HepG2 (cell line): ENCODE results near the gene ZSWIM2. TPM values are rescaled to one million over a fixed set of nuclear protein-coding genes. Genes with fewer than 3 reads are reported as not detected.
A peak's percentile ranks its signal among the peaks of the same experiment; 100 is the strongest.

Experiments
- ATAC-seq: fragments of 200-7000 bp; cut with Tn5 transposase; 3 replicates; pipeline ENCODE4 v1.9.1; 2020; ENCODE audit warnings: mild to moderate bottlenecking, moderate library complexity
- BruUV-seq: library from RNA; stranded (reverse); fragments of 400-500 nt; replicated peaks from 2 replicates; lab custom pipeline; 2021; lab: Mats Ljungman, UMichigan
- CTCF ChIA-PET: fragments of 300-600 bp; formaldehyde crosslinking; extraction: SDS; loops from one replicate; lab custom pipeline; 2021; ENCODE audit warnings: low total read pairs, inconsistent platforms, low intra/inter-chr PET ratio; lab: Yijun Ruan, JAX
- POLR2A ChIA-PET: fragments of 350-600 bp; sonication (Branson Sonifier 250); formaldehyde crosslinking; loops from one replicate; lab custom pipeline; 2020; ENCODE audit warnings: antibody characterized with exemption, inconsistent platforms; lab: Yijun Ruan, JAX
- DNase-seq: peaks from one replicate; pipeline ENCODE4 v3.0.0-alpha.2; 2015; ENCODE audit warnings: low spot score
- FAIRE-seq: peaks from 3 replicates; lab custom pipeline; 2011; peaks lifted over from hg19 to GRCh38; lab: Jason Lieb, UNC
- H2AFZ ChIP-seq: one replicate; pipeline ENCODE4 v1.6.1; 2011; ENCODE audit warnings: low read length, inconsistent platforms
- H3K27ac ChIP-seq: fragments of 300-600 bp; 3 replicates; pipeline ENCODE4 v1.8.0; 2011; ENCODE audit warnings: mixed run types, mild to moderate bottlenecking, mixed read lengths, low read length, inconsistent platforms; ENCODE audit not compliant: insufficient read depth; ENCODE audit errors: extremely low read length
- H3K27me3 ChIP-seq, 2 experiments: fragments of 200-600 bp in 1 of 2; 2 replicates in 1 of 2; 3 replicates in 1 of 2; pipeline versions ENCODE4 v1.6.0 to v1.8.0; 2011; ENCODE audit warnings: low read length in 2 of 2, mild to moderate bottlenecking in 2 of 2, moderate library complexity in 2 of 2, inconsistent platforms in 1 of 2; ENCODE audit not compliant: insufficient read depth in 2 of 2, control insufficient read depth in 1 of 2
- H3K36me3 ChIP-seq, 2 experiments: fragments of 200-600 bp in 1 of 2; replicated peaks in 1 of 2; 2 replicates in 1 of 2; 3 replicates in 1 of 2; pipeline versions ENCODE4 v1.5.1 to v1.8.0; 2011; ENCODE audit warnings: low read length in 2 of 2, inconsistent platforms in 1 of 2; ENCODE audit not compliant: insufficient read depth in 2 of 2, control insufficient read depth in 1 of 2
- H3K4me1 ChIP-seq: 2 replicates; pipeline ENCODE4 v1.5.1; 2012; ENCODE audit warnings: low read length, inconsistent platforms; ENCODE audit not compliant: insufficient read depth
- H3K4me2 ChIP-seq: 2 replicates; pipeline ENCODE4 v1.6.0; 2011; ENCODE audit warnings: low read depth, low read length, inconsistent platforms
- H3K4me3 ChIP-seq, 3 experiments: fragments of 200-600 bp in 1 of 3; sonication (generic), shearing (Covaris generic) in 1 of 3; replicated peaks in 1 of 3; 2 replicates each; pipeline ENCODE4 v1.5.1; 2011 to 2016; ENCODE audit warnings: low read length in 3 of 3, inconsistent platforms in 2 of 3, low read depth in 2 of 3, mild to moderate bottlenecking in 2 of 3, control low read depth in 1 of 3, mixed read lengths in 1 of 3; ENCODE audit not compliant: insufficient read depth in 1 of 3
- H3K79me2 ChIP-seq: one replicate; pipeline ENCODE4 v1.6.1; 2011; ENCODE audit warnings: low read length, inconsistent platforms; ENCODE audit not compliant: insufficient read depth
- H3K9ac ChIP-seq: 2 replicates; pipeline ENCODE4 v1.6.0; 2011; ENCODE audit warnings: mild to moderate bottlenecking, low read depth, low read length, inconsistent platforms; ENCODE audit not compliant: insufficient read depth
- H3K9me3 ChIP-seq: 2 replicates; pipeline ENCODE4 v1.5.1; 2012; ENCODE audit warnings: mild to moderate bottlenecking, low read length
- H4K20me1 ChIP-seq: 2 replicates; pipeline ENCODE4 v1.6.0; 2011; ENCODE audit warnings: inconsistent platforms, mild to moderate bottlenecking, low read length, moderate library complexity; ENCODE audit not compliant: insufficient read depth
- CBFB ChIP-seq: sonication (generic); formaldehyde crosslinking; IDR thresholded peaks from 2 replicates; pipeline ENCODE4 v1.4.0; 2020; ENCODE audit warnings: missing genetic modification reagents
- CEBPB ChIP-seq: IDR thresholded peaks from 2 replicates; pipeline ENCODE4 v1.6.1; 2011; ENCODE audit warnings: low read depth, low read length, improper control_type of control experiment, borderline replicate concordance
- PTBP1 ChIP-seq: fragments of 200-400 bp; formaldehyde crosslinking; IDR thresholded peaks from 2 replicates; pipeline ENCODE4 v1.6.1; 2018; ENCODE audit warnings: low read length, low read depth; ENCODE audit not compliant: poor library complexity, severe bottlenecking
- REL ChIP-seq: sonication (generic); formaldehyde crosslinking; conservative IDR thresholded peaks from 2 replicates; pipeline ENCODE4 v1.8.0; 2022; ENCODE audit warnings: mild to moderate bottlenecking, missing genetic modification reagents, moderate library complexity
- RXRA ChIP-seq: sonication (generic); formaldehyde crosslinking; IDR thresholded peaks from 2 replicates; pipeline ENCODE4 v1.5.1; 2020; ENCODE audit warnings: missing genetic modification reagents
- SMC3 ChIP-seq: IDR thresholded peaks from 2 replicates; pipeline ENCODE4 v1.6.1; 2011; ENCODE audit warnings: low read length, improper control_type of control experiment
- TBL1XR1 ChIP-seq: fragments of 150-350 bp; IDR thresholded peaks from 2 replicates; pipeline ENCODE4 v1.6.1; 2014; ENCODE audit warnings: borderline replicate concordance, low read length; ENCODE audit not compliant: partially characterized antibody
- ZNF263 ChIP-seq: sonication (generic); formaldehyde crosslinking; IDR thresholded peaks from 2 replicates; pipeline ENCODE4 v1.4.0; 2020; ENCODE audit warnings: missing genetic modification reagents
- ZNF350 ChIP-seq: sonication (generic); formaldehyde crosslinking; IDR thresholded peaks from 2 replicates; pipeline ENCODE4 v1.4.0; 2020; ENCODE audit warnings: mild to moderate bottlenecking, low read depth, missing genetic modification reagents, borderline replicate concordance
- WGBS: methylation state at CpG from one replicate; pipeline ENCODE4 v1.1.6; 2017; ENCODE audit warnings: low lambda C conversion rate; 5-methylcytosine and 5-hydroxymethylcytosine counted together
- in situ Hi-C: cut with HindIII; loops from 2 replicates; pipeline ENCODE4 v1.10.0; 2017; ENCODE audit warnings: low pct_unique_long_range_greater_than_20kb; ENCODE audit not compliant: extremely low pct_ligation_motif_present
- intact Hi-C: fragments of 100-400 bp; cut with micrococcal nuclease; formaldehyde crosslinking; loops from one replicate; pipeline ENCODE4 v1.10.0; 2022; ENCODE audit not compliant: unreplicated experiment
- polyA plus RNA-seq, 8 experiments: library from polyadenylated mRNA; depleted of rRNA in 3 of 8; stranded (reverse) in 7 of 8; unstranded in 1 of 8; fragments of >200 nt; fragmentation: Illumina TruSeq in 4 of 8; extraction: Trizol in 4 of 8; gene quantifications; 2 replicates each; pipeline versions ENCODE4 v1.2.1 to v1.2.3, GENCODE V29; 2011 to 2016; ENCODE audit warnings: low read depth in 4 of 8, missing spikeins in 1 of 8, mixed read lengths in 1 of 8; ENCODE audit not compliant: insufficient read depth in 1 of 8
- total RNA-seq, 5 experiments: library from RNA; depleted of rRNA; stranded (reverse); fragments of >200 nt; fragmentation: Illumina TruSeq; extraction: Trizol; gene quantifications; 2 replicates each; pipeline ENCODE4 v1.2.3, GENCODE V29; 2016; ENCODE audit warnings: low read depth in 1 of 5

The ZSWIM2 gene
- total and polyA plus RNA-seq, 2 of the 13 experiments (the other 11 are each of a cell fraction or from before 2014, with no cell fraction given), result not detected

- Histone ChIP-seq H3K9ac (no peak overlapping the region), H3K4me2 (no peak overlapping the region), H2AFZ (no peak overlapping the region), H3K4me3 (no peak overlapping the region), H3K9me3 (no peaks in the 10 kb centered on the region), H3K27me3 (no peaks in the 10 kb centered on the region; a peak in 1 of 5 replicates), H4K20me1 (no peaks in the 10 kb centered on the region), H3K4me1 (no peaks in the 10 kb centered on the region), H3K27ac (no peak overlapping the region), H3K36me3 (no peaks in the 10 kb centered on the region), H3K79me2 (no peaks in the 10 kb centered on the region)
- CTCF ChIA-PET, result no interaction called here
- TF ChIP-seq PTBP1 (no peak), ZNF263 (CRISPR knock-in tag) (0 out of 2 replicates have a peak, but pooled peaks have one; percentile 34), CBFB (CRISPR knock-in tag) (no peak), REL (no peak), CEBPB (peak; percentile 71)
- FAIRE-seq (no peak), ATAC-seq (no peak), DNase-seq (no peak)
- no TSS peak for BruUV-seq
- 8% methylated on average over 7 of the region's 7 CpGs for WGBS
- intact Hi-C loops (no loop called here), in situ Hi-C loops (no loop called here)
- POLR2A ChIA-PET, result no interaction called here
These were observed 38.4 kb upstream of the ZSWIM2 start for GRCh38 chr2:186887107-186888090.

GRCh38 chr2:186884587-186884986 is 35.6 kb upstream of the ZSWIM2 start:
- Histone ChIP-seq H3K4me2 (no peak overlapping the region), H3K9ac (no peak overlapping the region), H3K9me3 (no peaks in the 10 kb centered on the region), H3K4me3 (no peak overlapping the region), H2AFZ (no peak overlapping the region), H4K20me1 (no peaks in the 10 kb centered on the region), H3K27ac (no peak overlapping the region), H3K79me2 (no peaks in the 10 kb centered on the region), H3K4me1 (no peaks in the 10 kb centered on the region), H3K27me3 (no peaks in the 10 kb centered on the region; a peak in 1 of 5 replicates), H3K36me3 (no peaks in the 10 kb centered on the region)
- no peak for TF ChIP-seq ZNF350 (CRISPR knock-in tag)
- no peak for TF ChIP-seq RXRA (CRISPR knock-in tag)
- no peak for TF ChIP-seq SMC3
- TF ChIP-seq TBL1XR1, result no peak
- FAIRE-seq, result no peak
- no peak for DNase-seq
- in situ Hi-C loops, result no loop called here
- no peak for ATAC-seq
- ChIA-PET POLR2A (no interaction called here), CTCF (no interaction called here)
- 0% methylated on average over 1 of the region's 1 CpG for WGBS
- BruUV-seq, result no TSS peak
- intact Hi-C loops, result no loop called here
